UCSD-AML1 (cell line): ENCODE data around the gene DMC1.
"Not testable (repeated sequence)": the region's sequence is repeated elsewhere in the genome, so short reads cannot be mapped to it uniquely, and the experiment has no call there.

ENCODE experiments used
- DNase-seq: peaks from one replicate; lab custom pipeline; 2025; ENCODE audit not compliant: unreplicated experiment; lab: John Stamatoyannopoulos, UW

Gene DMC1, protein sequence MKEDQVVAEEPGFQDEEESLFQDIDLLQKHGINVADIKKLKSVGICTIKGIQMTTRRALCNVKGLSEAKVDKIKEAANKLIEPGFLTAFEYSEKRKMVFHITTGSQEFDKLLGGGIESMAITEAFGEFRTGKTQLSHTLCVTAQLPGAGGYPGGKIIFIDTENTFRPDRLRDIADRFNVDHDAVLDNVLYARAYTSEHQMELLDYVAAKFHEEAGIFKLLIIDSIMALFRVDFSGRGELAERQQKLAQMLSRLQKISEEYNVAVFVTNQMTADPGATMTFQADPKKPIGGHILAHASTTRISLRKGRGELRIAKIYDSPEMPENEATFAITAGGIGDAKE

DNA sequence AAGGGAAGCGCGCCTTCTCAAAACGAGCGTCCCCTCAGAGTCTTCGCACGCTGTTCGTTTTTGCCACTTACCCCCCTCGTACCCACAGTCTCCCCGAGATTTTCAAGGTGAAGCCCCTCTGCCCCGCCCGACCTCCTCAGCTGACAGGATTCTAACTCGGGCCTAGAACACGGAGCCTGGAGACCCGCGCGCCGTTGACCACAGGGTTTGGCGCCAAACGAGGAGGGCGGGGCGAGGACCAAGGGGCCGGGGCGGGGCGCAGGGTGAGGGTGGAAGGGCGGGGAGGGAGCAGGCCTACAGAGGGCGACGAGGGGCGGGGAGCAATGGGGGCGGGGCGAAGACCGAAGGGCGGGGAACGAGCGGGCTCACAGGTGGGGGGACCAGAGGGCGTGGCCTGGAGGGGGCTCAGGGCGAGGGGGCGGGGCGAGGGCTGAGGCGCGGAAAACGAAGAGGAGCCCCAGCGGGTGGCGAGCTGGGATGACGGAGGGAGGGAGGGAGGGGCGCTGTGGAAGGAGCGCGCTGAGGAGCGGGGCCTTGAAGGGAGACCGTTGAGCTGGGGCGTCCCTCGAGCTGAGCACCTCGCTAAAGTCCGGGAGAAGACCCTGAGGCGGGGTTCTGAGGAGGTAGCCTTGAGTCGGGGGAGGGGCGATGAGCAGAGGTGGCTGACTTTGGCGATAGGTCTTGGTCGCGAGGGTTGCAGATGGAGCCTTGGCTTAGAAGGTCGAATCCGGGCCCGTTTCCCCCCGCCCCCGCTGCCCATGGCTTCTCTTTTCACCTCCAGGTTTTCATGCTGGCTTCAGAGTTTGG is at the start of gene DMC1:
TSS of gene DMC1 (minus strand) at position 212 of the 807 bp plus-strand sequence. CDS start 1,927 bp downstream, outside the sequence.
- DNase-seq, result peak; percentile 89

DNA sequence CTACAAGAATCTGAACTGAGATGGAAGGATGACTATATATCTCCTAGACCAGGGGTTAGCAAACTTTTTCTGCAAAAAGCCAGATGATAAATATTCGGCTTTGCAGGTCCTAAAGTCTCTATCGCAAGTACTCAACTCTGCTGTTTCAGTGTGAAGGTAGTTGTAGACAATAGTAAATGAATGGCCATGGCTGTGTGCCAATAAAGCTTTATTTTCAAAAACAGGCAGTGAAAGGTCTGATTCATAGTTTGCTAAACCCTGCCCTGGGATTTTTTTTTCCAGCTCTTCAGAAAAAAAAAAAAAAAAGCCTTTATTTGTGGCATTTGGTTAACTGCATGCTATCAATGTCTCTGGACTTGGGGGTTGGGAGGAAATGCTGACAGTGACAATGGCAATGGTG is 48.7 kb upstream of the DMC1 start:
- no peak for DNase-seq

DNA sequence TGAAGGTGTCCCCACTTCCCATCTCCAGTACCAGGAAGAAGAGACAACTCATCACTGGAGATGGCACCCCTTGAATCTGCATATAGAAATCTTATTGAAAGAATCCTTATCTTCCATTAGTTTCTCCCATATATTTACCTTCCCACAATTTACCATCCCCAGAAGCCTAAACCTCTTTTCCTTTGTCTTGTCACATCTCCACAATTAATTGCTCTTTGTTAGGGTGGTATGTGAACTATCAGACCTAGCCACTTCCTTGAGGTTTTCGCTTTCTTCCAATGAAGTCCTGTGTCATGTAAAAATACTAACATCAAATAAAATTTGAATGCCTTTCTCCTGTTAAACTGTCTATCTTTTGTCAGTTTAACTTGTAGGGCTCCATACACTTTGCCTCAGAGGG is 48.3 kb upstream of the DMC1 start:
- no peak for DNase-seq

GRCh38 chr22:38615064-38615405 is 45.1 kb upstream of the DMC1 start:
- not testable (repeated sequence) for DNase-seq

GRCh38 chr22:38614332-38615063 is 44.5 kb upstream of the DMC1 start:
- DNase-seq, result no peak

GRCh38 chr22:38613588-38613987 is 43.6 kb upstream of the DMC1 start:
- DNase-seq, result no peak

DNA sequence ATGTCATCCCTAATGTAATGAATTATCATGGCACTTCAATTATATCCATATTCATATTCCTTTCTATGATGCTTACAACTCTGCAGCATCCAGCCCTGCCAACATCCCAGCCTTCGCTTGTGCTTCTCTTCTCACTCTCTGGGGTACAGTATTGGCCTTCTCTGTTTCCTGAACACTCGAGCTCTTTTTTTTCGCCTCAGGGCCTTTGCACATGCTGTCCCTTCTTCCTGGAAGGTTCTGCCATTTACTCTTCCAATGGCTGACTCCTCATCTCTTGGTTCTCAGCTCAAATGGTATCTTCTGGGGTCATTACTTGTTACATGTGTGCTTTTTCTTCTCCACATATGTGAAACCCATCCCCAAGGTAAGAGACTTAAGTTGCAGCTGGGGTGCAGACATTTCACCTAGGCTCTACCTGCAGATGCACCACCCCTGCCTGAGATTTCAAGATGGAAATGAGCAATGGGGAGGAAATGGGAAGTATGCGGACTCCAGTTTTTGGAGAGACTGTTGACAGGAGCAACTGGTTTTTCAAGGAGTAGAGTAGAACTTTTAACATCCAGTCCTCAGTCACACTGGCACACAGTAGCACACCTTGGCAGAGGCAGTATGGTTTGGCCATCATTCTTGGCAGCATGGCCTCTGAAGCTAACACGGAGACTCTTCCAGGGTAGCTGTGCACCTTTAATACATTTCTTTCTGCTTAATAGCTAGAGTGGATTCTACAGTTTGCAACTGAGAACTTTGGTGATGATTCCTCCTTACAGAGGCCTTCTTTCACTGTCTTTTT is 42.4 kb upstream of the DMC1 start:
- DNase-seq, result no peak

- DNase-seq, result no peak
Observed at GRCh38 chr22:38611559-38611958, 41.6 kb upstream of the DMC1 start.

DNA sequence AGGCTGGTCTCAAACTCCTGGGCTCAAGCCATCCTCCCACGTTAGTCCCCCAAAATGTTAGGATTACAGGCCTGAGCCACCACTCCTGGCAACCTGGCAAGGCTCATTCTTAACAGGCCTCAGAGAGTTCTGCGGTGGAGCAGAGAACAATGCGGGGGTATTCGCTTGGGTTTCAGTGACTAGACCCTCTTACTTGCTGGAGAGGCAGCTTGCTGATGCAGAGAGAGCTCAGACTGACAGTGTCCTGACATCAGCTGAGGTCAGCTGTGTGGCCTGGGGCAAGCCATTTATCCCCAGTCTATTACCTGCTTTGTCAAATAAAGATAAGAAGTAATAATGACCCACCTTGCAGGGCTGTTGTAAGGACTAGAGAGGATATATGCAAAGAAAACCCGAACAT is 40.3 kb upstream of the DMC1 start:
- no peak for DNase-seq

GRCh38 chr22:38608992-38609750 is 39.2 kb upstream of the DMC1 start:
- DNase-seq, result no peak

DNA sequence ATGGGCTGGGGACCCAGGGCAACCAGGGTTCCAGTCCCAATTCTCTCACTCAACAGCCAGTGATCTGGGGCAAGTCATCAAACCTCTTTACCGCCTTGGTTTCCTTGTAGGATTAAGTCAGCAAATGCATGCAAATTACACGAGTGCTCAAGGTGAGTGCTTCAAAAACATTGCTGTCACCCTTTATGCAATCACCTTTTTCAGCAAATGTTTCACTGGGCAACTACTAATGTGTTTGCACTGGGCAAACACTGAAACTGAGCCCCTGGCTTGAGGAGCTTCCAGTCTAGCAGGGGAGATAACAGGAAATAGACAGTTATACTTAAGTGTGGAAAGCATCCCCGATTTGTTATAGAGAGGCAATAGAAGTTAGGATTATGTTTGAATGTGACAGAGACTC is 37.7 kb upstream of the DMC1 start:
- no peak for DNase-seq

- DNase-seq, result no peak
Observed at GRCh38 chr22:38602166-38602565, 32.2 kb upstream of the DMC1 start.

DNA sequence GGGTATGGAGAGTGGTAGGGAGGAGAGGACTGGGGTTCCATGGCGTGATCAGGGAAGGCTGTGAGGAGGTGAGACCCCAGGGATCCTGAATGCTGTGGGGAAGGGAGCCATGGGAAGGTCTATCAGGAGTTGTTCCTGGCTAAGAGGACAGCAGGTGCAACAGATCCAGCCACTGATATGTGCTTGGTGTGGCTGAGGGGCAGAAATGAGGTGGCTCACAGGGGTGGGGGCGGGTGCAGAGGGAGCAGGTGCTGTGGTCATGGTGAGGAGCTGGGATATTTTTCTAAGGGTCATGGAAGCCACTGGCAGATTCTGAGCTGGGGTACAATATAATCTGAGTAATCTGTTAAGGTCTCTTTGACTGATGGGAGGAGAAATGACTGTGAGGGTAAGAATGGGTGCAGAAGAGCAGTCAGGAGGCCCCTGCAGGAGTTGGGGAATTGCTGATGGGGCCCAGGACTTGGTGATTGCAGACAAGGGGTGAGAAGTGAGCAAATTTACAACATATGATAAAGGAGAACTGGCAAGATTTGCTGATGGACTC is 31.3 kb upstream of the DMC1 start:
- DNase-seq, result no peak

GRCh38 chr22:38599466-38599865 is 29.5 kb upstream of the DMC1 start:
- DNase-seq, result no peak

- DNase-seq, result not testable (repeated sequence)
Observed at GRCh38 chr22:38582923-38583322, 12.9 kb upstream of the DMC1 start.

GRCh38 chr22:38578505-38578904 is 8.5 kb upstream of the DMC1 start:
- DNase-seq, result no peak

GRCh38 chr22:38572065-38572464 is 2.1 kb upstream of the DMC1 start:
- DNase-seq, result no peak

DNA sequence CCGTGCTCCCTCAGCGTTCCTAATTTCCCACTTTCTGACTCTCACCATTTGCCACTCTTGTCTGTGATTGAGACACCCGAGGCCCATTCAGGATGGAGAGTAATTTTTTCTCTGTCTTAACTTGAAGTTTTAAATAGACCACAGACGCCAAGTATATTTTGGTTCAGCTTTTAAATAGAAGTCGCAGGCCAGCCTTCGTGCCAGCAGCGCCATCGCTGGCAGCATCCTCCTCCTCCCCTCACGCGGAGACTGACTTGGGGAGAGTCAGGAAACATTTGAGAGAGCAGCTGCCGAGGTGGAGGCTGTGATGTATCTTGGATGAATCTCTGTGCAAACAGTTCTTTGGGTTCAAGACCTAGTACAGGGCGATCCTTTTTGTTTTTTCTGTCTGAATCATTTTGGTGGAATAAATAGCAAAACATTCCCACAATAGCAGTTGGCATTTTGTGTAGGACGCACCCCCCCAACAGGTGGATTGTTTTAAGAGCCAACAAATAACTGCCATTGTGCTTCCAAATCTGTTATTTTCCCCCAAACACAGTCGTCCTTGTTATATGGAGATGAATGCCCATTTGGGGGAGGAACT is 889 bp upstream of the DMC1 start:
- peak; percentile 38 for DNase-seq

DNA sequence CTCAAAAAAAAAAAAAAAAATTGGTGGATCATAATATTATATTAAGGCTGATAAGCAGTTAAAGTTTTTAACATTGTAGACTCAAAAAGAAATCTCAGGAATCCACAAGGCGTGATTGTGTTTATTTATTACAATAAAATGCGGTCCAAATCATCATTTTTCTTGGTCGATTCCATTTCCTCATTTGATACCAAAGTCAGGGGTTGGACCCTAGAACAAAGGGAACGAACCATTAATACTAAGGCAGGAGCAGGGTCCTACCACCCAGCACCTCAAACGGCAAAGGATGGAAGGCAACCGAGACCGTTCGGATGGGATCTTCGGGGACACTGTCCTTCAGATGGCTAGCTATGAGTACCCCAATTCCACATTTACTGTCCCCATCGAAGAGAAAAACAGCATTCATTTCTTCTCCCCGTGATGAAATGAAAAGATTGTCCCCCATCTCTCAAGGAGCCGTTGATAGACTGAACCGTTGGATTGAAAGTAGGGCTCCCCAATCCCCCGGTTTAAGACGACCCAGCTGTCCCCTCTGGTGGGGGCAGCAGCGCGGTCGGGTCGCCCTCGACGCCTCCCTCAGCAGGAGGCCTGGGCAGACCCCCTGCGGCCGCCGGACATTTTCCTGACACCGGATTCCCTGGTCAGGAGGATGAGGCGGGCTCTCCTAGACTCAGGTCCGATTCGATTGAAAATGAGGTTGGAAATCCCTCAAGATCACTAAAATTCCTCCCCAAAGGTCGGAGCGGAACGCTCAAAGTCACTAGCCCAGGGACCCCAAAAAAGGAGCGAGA is 607 bp downstream of the DMC1 start:
- DNase-seq, result no peak
